Embryonic facial prominence (tissue), 1 donor: Measurements from ENCODE around the gene RET.
A peak's percentile ranks its signal among the peaks of the same experiment; 100 is the strongest.
"Not testable (repeated sequence)": the region's sequence is repeated elsewhere in the genome, so short reads cannot be mapped to it uniquely, and the experiment has no call there.

Experiments used
- DNase-seq: peaks from one replicate; pipeline ENCODE4 v3.0.0-alpha.2; 2016; ENCODE audit errors: extremely low spot score

RET gene

GRCh38 chr10:43077421-43078171 is 727 bp downstream of the RET start:
- DNase-seq: no peak

GRCh38 chr10:43078175-43078985 is 1.5 kb downstream of the RET start:
- no peak for DNase-seq

GRCh38 chr10:43078986-43079273 is 2.1 kb downstream of the RET start:
- DNase-seq: no peak

GRCh38 chr10:43079856-43080255 is 3.0 kb downstream of the RET start:
- DNase-seq: no peak

GRCh38 chr10:43082087-43082486 is 5.2 kb downstream of the RET start:
- no peak for DNase-seq

GRCh38 chr10:43082746-43083145 is 5.9 kb downstream of the RET start:
- no peak for DNase-seq

- no peak for DNase-seq
Measured at GRCh38 chr10:43083764-43084163, 6.9 kb downstream of the RET start.

GRCh38 chr10:43084812-43085211 is 7.9 kb downstream of the RET start:
- no peak for DNase-seq

- no peak for DNase-seq
Measured at GRCh38 chr10:43086321-43086942, 9.6 kb downstream of the RET start.

- no peak for DNase-seq
Measured at GRCh38 chr10:43089519-43089918, 12.7 kb downstream of the RET start.

- no peak for DNase-seq
Measured at GRCh38 chr10:43090188-43090587, 13.3 kb downstream of the RET start.

GRCh38 chr10:43090664-43091063 is 13.8 kb downstream of the RET start:
- DNase-seq: no peak

GRCh38 chr10:43091846-43092245 is 15.0 kb downstream of the RET start:
- no peak for DNase-seq

- DNase-seq: no peak
Measured at GRCh38 chr10:43093423-43094076, 16.7 kb downstream of the RET start.

- DNase-seq: no peak
Measured at GRCh38 chr10:43094085-43094484, 17.2 kb downstream of the RET start.

- not testable (repeated sequence) for DNase-seq
Measured at GRCh38 chr10:43099339-43099738, 22.5 kb downstream of the RET start.

GRCh38 chr10:43099928-43100327 is 23.1 kb downstream of the RET start:
- DNase-seq: no peak

- no peak for DNase-seq
Measured at GRCh38 chr10:43100366-43100765, 23.5 kb downstream of the RET start.

GRCh38 chr10:43102063-43102828 is 25.4 kb downstream of the RET start:
- DNase-seq: no peak

- peak; percentile 31 for DNase-seq
Measured at GRCh38 chr10:43105102-43105955, 28.5 kb downstream of the RET start.

- no peak for DNase-seq
Measured at GRCh38 chr10:43105956-43106229, 29.0 kb downstream of the RET start.
